Parathyroid adenoma (tissue), 2 donors: ENCODE data around the gene NARS2.

ENCODE experiments used
- H2AFZ ChIP-seq: fragments of 300-600 bp; sonication (generic); one replicate; pipeline ENCODE4 v1.7.0; 2017; ENCODE audit warnings: antibody characterized with exemption, mild to moderate bottlenecking
- H3K27ac ChIP-seq: fragments of 300-600 bp; sonication (generic); one replicate; pipeline ENCODE4 v1.7.0; 2017
- H3K27me3 ChIP-seq: fragments of 300-600 bp; sonication (generic); one replicate; pipeline ENCODE4 v1.7.0; 2017; ENCODE audit warnings: low read length; ENCODE audit not compliant: control insufficient read depth, insufficient read depth
- H3K36me3 ChIP-seq: fragments of 300-600 bp; sonication (generic); one replicate; pipeline ENCODE4 v1.7.0; 2017; ENCODE audit warnings: low read length; ENCODE audit not compliant: control insufficient read depth, insufficient read depth
- H3K4me1 ChIP-seq: fragments of 300-600 bp; sonication (generic); one replicate; pipeline ENCODE4 v1.7.0; 2017; ENCODE audit warnings: control low read depth
- H3K4me2 ChIP-seq: fragments of 300-600 bp; sonication (generic); one replicate; pipeline ENCODE4 v1.7.0; 2017; ENCODE audit warnings: low read length
- H3K4me3 ChIP-seq: fragments of 300-600 bp; sonication (generic); one replicate; pipeline ENCODE4 v1.7.0; 2017; ENCODE audit warnings: low read depth, low read length
- H3K79me2 ChIP-seq: fragments of 300-600 bp; sonication (generic); one replicate; pipeline ENCODE4 v1.7.0; 2017; ENCODE audit warnings: control low read depth
- H3K9ac ChIP-seq: fragments of 300-600 bp; sonication (generic); one replicate; pipeline ENCODE4 v1.7.0; 2017; ENCODE audit warnings: mild to moderate bottlenecking
- H3K9me3 ChIP-seq: fragments of 300-600 bp; sonication (generic); one replicate; pipeline ENCODE4 v1.7.0; 2017; ENCODE audit warnings: low read length; ENCODE audit not compliant: control insufficient read depth
- CTCF ChIP-seq: fragments of 300-600 bp; sonication (generic); IDR thresholded peaks from one replicate; pipeline ENCODE4 v1.7.0; 2017; ENCODE audit warnings: antibody characterized with exemption, mild to moderate bottlenecking
- donor health status: primary hyperparathyroidism.

Gene NARS2

GRCh38 chr11:78594814-78595213 lies 20.1 kb upstream of the NARS2 start:
- no peak overlapping the region for H3K9ac ChIP-seq
- no peaks in the 10 kb centered on the region for H3K4me1 ChIP-seq
- H3K9me3 ChIP-seq: no peaks in the 10 kb centered on the region
- no peak overlapping the region for H2AFZ ChIP-seq
- TF ChIP-seq CTCF: no peak
- H3K27me3 ChIP-seq: no peaks in the 10 kb centered on the region
- no peak overlapping the region for H3K27ac ChIP-seq
- H3K36me3 ChIP-seq: no peaks in the 10 kb centered on the region
- no peaks in the 10 kb centered on the region for H3K79me2 ChIP-seq
- no peak overlapping the region for H3K4me2 ChIP-seq
- H3K4me3 ChIP-seq: no peak overlapping the region

GRCh38 chr11:78588517-78588916 lies 13.9 kb upstream of the NARS2 start:
- H3K27ac ChIP-seq: no peak overlapping the region
- no peaks in the 10 kb centered on the region for H3K9me3 ChIP-seq
- H3K27me3 ChIP-seq: no peaks in the 10 kb centered on the region
- H3K9ac ChIP-seq: no peak overlapping the region
- H3K4me2 ChIP-seq: no peak overlapping the region
- H2AFZ ChIP-seq: no peak overlapping the region
- TF ChIP-seq CTCF: no peak
- no peaks in the 10 kb centered on the region for H3K79me2 ChIP-seq
- H3K4me1 ChIP-seq: no peaks in the 10 kb centered on the region
- no peaks in the 10 kb centered on the region for H3K36me3 ChIP-seq
- no peak overlapping the region for H3K4me3 ChIP-seq

- no peak overlapping the region for H2AFZ ChIP-seq
- no peak overlapping the region for H3K9ac ChIP-seq
- H3K27me3 ChIP-seq: no peaks in the 10 kb centered on the region
- TF ChIP-seq CTCF: no peak
- H3K36me3 ChIP-seq: no peaks in the 10 kb centered on the region
- H3K4me2 ChIP-seq: no peak overlapping the region
- no peak overlapping the region for H3K27ac ChIP-seq
- no peaks in the 10 kb centered on the region for H3K79me2 ChIP-seq
- H3K4me1 ChIP-seq: no peaks in the 10 kb centered on the region
- H3K4me3 ChIP-seq: no peak overlapping the region
- no peaks in the 10 kb centered on the region for H3K9me3 ChIP-seq
Observed at GRCh38 chr11:78587446-78587845, 12.8 kb upstream of the NARS2 start.

GRCh38 chr11:78586452-78587046 lies 11.9 kb upstream of the NARS2 start:
- Histone ChIP-seq H3K4me1 (no peaks in the 10 kb centered on the region), H3K9ac (no peak overlapping the region), H3K9me3 (no peaks in the 10 kb centered on the region), H2AFZ (no peak overlapping the region), H3K4me3 (no peak overlapping the region), H3K36me3 (no peaks in the 10 kb centered on the region), H3K4me2 (no peak overlapping the region), H3K79me2 (no peaks in the 10 kb centered on the region), H3K27ac (no peak overlapping the region), H3K27me3 (no peaks in the 10 kb centered on the region)
- peak; percentile 24 for TF ChIP-seq CTCF

- no peak overlapping the region for H3K4me2 ChIP-seq
- H3K27me3 ChIP-seq: no peaks in the 10 kb centered on the region
- H2AFZ ChIP-seq: no peak overlapping the region
- no peaks in the 10 kb centered on the region for H3K79me2 ChIP-seq
- no peaks in the 10 kb centered on the region for H3K36me3 ChIP-seq
- no peak overlapping the region for H3K9ac ChIP-seq
- H3K27ac ChIP-seq: no peak overlapping the region
- H3K9me3 ChIP-seq: no peaks in the 10 kb centered on the region
- no peaks in the 10 kb centered on the region for H3K4me1 ChIP-seq
- no peak overlapping the region for H3K4me3 ChIP-seq
- TF ChIP-seq CTCF: no peak
Observed at GRCh38 chr11:78583889-78584288, 9.2 kb upstream of the NARS2 start.
